Measurements from ENCODE around the gene PLEKHG1.

PLEKHG1 gene

DNA sequence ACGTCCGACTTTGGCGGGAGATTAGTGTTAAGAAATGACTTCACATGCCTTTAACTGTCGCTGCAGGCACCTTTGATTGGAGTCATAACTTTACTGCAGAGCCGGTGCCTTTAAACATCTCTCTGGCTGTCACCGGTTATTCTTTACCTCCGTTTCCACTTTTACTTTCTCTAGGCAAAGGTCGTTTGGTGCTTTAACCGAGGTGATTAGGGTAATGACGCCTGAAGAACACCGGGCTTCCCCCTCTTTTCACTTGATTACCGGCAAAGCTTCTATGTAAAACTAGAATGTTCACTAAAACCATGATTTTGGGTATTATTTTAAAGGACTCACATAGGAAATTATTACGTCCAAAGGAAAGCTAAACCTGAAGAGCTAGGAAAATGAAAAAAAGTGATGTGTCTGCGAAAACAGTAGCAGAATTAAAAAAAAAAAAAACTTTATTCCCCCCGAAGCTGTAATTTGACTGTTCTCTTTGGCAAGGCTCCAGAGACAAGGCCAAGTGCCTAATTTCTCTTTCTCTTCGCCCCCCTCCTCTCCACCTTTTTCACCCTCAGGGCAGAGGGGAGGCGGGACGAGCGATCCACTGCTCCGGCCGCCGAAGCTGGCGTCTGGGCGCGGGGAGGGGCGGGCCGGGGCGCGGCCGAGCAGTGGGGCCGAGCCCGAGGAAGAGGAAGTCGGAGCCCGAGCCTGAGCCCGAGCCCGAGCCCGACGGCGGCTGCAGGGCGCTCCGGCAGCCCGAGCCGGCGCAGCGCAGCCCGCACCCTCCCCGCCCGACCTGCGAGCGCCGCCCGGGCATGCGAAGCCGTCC lies at the start of gene PLEKHG1:
PLEKHG1 (plus strand) TSS at position 687 of the 811 bp plus-strand sequence. CDS start 133,797 bp downstream, outside the sequence.
- DNase-seq (ENCODE audit: low read depth) = peak; percentile 15

DNA sequence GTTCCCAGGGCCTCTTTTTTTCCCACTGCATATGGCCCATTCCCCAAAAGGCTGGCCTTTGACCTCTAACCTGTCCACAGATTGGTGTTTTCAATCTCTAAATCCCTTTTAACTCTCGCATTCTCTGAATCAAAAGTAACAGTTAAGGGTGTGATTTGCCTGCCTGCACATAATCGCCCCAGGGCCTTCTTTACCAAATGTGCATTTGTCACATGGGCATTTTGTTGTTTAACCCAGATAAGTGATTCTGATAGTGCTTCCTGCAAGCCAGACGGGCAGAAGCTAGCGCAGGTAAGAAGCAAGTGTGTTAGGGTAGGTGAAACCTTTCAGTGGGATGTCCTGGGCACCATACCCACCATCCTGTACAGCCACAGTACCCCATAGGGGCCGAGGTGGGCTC lies 49.4 kb upstream of the PLEKHG1 start:
- no peak for DNase-seq (ENCODE audit: low read depth)

DNA sequence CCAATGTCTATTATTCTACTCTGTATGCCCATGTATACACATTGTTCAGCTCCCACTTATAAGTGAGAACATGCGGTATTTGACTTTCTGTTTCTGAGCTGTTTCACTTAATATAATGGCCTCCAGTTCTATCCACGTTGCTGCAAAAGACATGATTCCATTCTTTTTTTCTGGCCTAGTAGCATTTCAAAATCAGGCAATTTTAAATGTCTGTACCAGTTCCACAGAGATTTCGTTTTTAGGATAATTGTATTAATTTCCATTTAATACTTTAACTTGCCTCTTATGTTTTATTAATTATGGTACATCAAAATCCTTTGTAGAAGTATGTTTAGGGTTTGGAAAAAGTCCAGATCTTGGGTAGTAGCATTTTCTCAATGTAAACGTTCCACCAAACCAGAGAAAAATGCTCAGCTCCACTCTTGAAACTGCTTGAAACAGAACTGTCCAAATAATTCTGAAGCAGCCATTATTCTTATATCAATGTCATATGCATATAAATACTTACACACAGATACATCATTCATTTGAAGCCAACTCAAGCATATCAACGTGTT lies 42.6 kb upstream of the PLEKHG1 start:
- no peak for DNase-seq (ENCODE audit: low read depth)

DNA sequence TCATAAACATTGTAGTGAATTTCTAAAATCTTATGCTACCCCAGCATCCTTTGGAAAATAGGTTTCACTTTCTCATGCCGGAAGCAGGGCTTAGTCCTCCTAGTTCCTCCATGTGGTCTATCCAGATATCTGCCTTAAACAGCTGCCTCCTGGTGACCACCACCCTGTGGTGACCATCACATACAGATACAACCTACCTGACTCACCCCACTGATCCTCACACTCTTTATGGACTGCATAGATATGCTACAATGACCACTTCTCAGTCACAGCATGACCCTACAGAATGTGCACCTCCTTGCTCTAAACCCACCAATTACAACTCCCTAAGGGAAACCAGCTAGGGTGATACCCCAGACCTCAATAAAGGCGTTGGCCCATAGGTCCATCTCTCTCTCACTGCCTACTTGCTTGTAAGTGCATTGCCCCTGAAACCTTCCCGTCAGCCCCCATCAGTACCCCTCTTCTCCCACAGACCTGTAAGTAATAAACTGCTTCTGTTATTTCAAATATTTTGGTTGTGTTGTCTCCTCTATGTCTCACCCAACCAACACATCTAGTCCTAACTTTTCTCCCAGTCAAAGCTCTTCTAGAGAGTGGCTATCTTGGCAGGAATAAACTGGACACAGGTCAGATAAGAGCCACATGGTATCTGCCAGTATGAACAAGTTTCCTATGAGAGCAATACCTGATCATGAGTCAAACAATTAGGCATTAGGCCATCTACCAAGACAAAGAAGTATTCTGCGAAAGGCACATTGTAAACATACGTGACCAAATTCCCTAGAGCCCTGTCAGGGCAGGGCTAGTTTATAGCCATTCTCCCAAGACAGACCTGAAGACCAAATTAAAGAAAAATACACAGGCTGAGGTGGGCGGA lies 39.4 kb upstream of the PLEKHG1 start:
- no peak for DNase-seq (ENCODE audit: low read depth)

DNA sequence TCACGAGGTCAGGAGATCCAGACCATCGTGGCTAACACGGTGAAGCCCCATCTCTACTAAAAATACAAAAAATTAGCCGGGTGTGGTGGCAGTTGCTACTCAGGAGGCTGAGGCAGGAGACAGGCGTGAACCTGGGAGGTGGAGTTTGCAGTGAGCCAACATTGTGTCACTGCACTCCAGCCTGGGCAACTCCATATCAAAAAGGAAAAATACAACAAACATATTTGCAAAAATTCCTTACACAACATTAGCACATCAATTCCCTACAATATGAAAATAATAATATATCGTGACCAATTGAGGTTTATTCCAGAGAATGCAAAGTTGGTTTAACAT lies 38.8 kb upstream of the PLEKHG1 start:
- DNase-seq (ENCODE audit: low read depth) = no peak

DNA sequence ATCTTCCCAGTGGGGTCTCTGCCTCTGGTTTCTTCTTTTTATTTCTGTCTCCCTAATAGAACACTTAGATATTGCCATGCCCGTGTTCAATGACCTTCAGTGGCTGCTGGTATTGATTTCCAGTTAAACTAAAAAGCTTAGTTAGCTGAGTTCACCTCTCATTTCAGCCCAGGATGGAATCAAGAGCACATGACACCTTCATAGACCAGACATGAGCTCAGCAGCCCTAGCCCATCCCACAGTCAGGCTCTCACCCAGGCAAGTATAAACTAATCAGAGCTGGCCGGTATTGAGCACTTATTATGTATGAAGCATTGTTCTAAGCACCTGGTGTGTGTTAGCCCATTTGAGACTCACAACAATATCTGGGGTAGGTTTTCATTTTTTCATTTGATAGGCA lies 33.7 kb upstream of the PLEKHG1 start:
- DNase-seq (ENCODE audit: low read depth) = no peak

DNA sequence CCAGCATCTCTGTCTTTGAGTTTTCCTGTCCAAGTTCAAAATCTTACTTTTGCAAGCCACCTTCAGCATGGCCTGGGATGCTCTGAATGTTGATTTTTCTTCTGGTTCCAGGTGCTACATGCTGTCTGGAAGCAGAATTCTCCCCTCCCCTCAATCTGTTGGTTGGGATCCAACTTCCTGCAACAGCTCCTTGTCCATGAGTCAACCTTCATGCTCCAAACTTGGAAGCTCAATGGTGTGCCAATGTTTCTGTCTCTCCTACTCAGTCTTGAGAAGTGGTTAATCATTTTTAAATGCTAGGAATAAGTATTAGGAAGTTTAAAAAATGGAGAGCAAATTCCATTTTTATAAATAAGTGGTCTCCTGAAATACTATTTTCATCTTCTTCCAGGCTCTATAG lies 33.2 kb upstream of the PLEKHG1 start:
- DNase-seq (ENCODE audit: low read depth) = no peak

DNA sequence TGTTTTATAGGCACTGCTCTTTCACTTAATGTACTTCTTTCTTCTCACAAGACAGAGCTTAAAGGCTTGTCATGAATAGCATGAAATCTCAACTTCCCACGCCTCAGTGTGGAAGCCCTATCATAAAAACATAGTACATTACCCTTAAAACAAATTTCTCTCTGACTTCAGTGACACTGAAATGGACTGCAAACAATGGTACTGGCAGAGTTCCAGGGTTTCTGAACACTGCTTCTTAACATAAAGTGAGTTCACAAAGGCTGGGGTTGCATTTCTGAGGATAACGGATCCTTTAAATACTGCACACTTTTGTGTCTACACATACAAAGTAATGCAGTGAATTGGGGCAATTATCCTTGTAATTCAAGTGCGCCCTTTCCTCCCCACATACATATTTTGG lies 32.3 kb upstream of the PLEKHG1 start:
- no peak for DNase-seq (ENCODE audit: low read depth)

DNA sequence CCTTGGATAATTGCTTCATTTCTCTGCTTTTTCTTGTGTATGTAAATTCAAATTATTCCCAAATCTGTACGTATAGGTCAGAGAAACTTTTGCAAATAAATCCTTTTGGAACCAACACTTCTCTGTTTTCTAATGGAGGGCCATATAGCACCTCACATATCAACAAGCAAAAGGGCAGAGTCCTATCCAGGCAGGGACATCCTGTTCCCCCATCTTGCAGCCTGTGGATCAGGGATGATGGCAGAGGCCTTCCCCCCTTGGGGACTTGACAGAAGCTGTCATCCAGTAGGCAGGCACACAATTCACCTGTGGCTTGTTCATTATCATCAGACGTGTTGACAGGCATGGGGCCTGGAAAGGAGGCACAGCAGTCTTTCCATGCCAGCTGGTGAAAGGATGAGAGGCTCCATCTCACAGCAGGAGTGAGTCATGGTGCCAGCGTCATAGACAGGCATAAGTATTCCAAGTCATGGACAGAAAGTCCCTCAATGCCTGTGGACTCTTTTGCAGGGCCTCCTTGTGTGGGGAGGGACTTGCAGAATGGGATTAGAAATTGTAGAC lies 31.8 kb upstream of the PLEKHG1 start:
- no peak for DNase-seq (ENCODE audit: low read depth)

DNA sequence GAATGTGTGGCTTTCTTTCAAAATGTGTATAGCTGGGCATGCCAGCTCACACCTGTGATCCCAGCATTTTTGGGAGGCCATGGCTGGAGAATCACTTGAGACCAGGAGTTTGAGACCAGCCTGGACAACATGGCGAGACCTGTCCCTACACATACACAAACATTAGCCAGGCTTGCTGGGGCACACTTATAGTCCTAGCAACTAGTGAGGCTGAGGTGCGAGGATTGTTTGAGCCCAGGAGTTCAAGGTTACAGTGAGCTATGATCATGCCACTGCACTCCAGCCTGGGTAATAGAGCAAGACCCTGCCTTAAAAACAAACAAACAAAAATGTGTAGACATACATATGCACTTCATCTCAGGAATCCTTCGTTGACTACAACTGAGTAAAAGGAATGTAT lies 31.1 kb upstream of the PLEKHG1 start:
- DNase-seq (ENCODE audit: low read depth) = no peak

DNA sequence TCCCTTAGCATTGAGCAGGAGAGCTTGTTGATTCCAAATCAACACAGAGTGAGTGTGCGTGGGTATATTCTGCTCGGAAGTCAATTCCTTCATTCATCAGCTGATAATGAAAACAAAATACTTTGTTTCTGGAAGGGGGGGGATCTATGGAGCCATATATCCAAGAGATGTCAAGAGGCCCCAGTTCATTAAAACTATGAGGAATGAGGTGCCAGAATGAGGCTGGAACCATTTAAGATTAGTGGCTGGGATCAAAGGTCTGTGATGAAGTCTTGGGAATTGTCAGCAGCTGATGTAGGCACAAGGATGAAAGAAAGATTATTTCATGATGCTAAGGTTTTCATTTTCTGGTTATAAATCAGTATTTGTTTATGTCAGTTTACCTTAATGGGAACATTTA lies 30.5 kb upstream of the PLEKHG1 start:
- DNase-seq (ENCODE audit: low read depth) = no peak

DNA sequence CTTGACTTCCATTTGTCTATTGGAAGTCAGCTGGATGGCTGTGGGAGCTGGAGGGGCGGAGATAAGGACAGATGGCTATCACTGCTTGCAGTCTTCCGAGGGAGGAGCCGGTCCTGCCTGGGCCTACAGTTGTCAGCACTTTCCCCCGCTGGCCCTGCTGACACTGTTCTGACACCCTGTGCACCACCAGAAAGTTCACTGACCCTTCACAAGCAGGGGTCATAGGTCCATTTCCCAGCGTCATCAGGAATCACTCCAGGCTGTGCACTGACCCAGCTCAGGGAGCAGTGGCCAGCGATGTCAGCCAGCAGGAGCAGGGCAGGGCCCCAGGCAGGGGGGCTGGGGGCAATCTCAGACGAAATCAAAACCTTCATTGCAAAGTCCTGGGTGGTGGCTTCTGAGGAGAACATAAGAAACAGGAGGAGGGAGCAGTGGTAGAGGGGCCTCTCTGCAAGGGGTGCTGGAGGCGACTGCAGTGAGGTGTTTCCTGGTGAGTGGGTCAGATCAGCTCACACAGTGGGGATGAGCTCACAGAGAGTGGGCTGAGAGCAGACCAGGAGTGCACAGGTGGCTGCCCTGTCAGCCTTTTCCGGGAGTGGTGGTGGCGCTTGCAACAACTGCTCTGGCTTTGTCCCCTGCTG lies 26.5 kb upstream of the PLEKHG1 start:
- no peak for DNase-seq (ENCODE audit: low read depth)

DNA sequence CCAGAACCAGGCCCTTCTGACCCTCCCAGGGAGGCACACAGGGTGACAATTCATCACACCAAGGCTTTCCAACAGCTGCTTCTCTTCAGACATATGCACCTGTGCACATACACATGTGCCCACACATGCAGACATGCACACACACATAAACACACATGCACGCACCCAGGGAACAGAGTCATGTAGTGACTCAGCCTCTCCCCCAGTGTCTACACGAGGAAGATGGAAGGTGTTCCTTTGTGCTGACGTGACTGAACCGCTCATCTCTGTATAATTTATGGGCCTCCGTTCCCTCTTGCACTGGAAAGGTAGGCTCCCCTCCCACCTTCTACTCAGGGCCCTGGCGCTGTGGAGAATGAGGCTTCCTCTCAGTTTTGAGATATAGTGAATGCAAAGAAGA lies 23.8 kb upstream of the PLEKHG1 start:
- no peak for DNase-seq (ENCODE audit: low read depth)

DNA sequence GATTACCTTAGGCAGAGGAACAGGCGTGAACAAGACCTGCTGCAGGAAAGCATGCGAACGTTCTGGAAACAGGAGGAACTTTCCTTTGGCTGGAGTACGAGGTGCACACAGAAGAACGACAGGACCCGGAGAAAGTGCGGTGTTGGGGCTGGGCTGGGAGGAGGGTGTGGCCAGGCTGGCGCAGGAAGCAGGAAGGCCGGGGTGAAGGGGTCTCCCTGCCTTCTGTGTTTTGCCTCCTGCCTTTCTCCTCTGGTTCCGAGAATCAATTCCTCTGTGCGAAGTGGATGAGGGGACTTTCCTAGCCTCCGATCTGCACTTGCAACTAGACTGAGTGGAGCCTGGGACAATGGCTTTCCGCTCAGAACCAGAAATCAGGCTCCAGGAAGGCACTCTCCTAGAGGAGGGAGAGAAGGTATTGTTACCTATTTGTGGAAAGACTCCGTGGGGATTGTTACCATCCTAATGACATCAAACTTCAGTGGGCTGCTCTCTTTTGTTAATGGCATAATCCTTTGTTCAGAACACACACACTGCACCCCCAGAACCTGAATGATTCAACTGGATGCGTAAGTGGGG lies 22.9 kb upstream of the PLEKHG1 start:
- DNase-seq (ENCODE audit: low read depth) = no peak

DNA sequence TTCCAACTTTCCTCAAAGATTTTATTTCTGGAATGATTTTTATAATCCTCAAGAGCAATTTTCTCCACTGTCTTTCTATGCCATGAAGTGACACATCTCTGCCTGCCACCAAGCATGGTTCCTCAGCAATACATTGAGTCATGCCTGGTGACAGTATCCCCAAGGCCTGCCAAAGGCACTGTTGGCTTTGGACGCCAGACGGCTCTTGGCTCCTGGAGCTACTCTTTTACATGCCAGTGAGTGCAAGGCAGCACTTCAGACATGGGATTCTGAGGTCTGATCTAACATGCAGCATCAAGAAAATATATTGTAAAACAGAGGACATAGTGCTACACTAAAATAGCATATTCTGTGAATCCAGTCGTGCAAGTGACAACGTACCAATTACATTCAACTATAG lies 20.1 kb upstream of the PLEKHG1 start:
- DNase-seq (ENCODE audit: low read depth) = no peak

DNA sequence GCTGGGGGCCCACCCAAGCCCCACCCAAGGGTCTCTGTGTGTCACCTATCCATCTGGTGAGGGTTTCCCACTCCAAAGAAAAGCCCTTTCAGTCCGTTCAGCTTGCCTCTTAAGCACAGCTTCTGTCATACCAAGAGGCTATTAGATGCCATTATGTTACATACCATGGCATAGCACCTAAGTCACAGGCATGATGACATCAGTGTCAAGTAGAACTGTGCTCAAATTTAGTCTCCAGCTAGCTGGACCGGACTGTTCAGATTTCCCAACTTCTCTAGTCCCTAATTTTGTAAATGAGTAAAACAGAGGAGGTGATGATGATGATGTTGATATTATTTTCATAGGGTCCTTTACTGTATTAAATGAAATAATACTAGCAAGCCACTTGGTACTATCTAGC lies 19.2 kb upstream of the PLEKHG1 start:
- no peak for DNase-seq (ENCODE audit: low read depth)

DNA sequence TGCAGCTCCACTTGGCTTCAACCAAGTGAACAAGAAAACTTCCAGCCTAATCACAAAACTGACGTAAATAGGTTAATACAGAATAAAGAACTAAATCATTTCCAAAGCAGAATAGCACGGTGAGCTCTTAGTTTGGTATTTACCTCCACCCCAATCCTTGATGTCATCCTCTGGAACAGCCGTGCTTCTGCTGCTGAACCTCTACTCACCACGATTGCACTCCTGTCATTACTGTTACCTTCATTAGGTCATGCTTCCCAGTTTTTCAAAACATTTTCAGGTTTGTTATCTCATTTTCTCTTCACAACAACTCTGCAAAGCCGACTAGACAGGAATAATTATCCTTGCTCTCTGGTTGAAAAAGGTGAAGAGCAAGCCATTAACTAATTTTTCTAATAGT lies 15.6 kb upstream of the PLEKHG1 start:
- no peak for DNase-seq (ENCODE audit: low read depth)

DNA sequence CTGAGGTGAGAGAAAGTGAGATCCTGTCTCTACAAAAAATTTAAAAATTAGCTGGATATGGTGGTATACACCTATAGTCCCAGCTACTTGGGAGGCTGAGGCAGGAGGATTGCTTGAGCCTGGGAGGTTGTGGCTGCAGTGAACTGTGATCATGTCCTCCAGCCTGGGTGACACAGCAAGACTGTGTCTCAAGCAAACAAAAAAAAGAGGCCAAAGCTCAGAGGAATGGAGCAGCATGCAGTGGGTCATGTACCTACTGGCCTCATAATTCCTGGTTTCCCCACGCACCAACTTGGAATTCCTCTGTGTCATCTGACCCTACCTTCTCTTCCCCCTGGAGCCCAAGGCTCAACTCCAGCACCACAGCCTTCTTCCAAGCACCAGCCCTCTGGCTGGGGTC lies 15.1 kb upstream of the PLEKHG1 start:
- no peak for DNase-seq (ENCODE audit: low read depth)

DNA sequence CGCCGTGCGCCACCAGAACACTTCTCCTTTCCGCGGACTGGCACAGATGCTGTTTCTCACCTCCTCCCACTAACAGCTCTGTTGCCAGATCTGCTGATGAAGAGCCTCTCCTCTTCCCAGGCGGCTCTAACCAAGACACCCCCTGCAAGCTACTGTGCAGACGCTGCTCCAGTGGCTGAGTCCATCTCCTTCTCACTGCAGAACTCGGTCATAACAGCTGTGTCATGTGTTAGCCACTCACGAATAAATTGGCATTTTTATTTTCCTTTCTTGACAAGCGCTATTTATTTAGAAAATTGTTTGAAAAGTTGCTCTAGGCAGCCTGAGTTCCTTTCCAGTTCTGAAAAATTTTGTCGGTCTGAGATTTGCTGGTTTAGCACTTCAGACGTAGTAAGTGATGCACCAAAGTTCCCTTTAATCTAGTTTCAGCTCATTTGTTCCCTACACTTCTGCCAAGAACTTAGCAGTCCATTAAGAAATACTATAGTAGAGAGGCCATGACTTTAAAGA lies 12.8 kb upstream of the PLEKHG1 start:
- no peak for DNase-seq (ENCODE audit: low read depth)

DNA sequence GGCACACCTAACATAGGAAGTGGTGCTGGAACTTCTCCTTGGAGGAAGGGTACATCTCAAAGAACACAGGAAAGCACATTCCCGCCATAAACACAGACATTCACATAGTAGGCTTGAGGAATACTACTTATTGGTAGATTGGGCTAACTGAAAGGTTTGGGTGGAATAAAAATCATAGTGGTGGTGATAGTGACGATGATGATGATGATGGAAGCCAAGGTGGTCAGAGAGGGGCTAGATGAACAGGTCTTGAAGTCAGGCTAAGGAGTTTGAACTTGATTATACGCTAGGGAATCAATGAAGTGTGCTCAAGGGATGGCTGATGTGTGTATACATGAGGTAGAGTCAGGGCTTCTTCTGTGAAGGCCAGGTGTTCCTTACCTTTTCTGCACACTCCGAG lies 12.0 kb upstream of the PLEKHG1 start:
- no peak for DNase-seq (ENCODE audit: low read depth)

DNA sequence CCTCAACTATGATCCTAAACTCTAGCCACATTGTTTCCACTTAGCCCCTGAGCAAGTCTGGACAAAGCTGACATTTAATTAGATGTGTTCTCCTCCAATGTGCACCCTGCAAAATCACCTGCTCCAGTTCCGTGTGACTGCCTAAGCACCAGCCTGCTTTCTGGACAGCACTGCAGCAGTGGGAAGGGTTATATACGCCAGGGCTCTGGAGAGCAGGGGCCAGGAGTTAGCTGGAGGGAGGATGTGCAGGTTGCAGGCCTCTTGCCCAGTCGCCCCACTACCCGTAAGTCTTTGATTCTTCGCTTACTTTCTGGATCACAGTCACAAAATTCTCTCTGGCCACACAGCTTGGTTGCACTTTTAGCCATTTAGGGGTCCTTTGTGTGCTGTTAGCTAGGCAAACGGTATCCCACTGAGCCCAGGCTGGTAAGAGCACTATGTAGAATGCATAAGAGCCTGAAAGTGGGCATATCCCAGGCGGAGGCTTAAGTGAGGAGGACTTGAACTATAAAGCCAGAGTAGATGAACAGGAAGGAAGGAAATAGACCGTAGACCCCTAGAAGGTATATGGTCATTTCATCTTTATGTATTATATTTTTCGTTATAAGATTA lies 10.7 kb upstream of the PLEKHG1 start:
- DNase-seq (ENCODE audit: low read depth) = no peak
